GM21390 (cell line): ENCODE results near the gene FGF1.

Source experiments
- ATAC-seq: cut with Tn5 transposase; IDR thresholded peaks from one replicate; pipeline ENCODE4 v1.9.1; 2021; ENCODE audit not compliant: unreplicated experiment

FGF1 gene

GRCh38 chr5:142644640-142645361, 41.1 kb downstream of the FGF1 start:
- no peak for ATAC-seq

- ATAC-seq, result no peak
Observed at GRCh38 chr5:142644127-142644526, 41.8 kb downstream of the FGF1 start.

GRCh38 chr5:142643634-142644033, 42.3 kb downstream of the FGF1 start:
- ATAC-seq, result no peak

GRCh38 chr5:142642427-142642826, 43.5 kb downstream of the FGF1 start:
- ATAC-seq, result no peak

GRCh38 chr5:142641711-142642110, 44.2 kb downstream of the FGF1 start:
- no peak for ATAC-seq

GRCh38 chr5:142640316-142641005, 45.4 kb downstream of the FGF1 start:
- ATAC-seq, result no peak

- no peak for ATAC-seq
Observed at GRCh38 chr5:142639455-142639854, 46.4 kb downstream of the FGF1 start.

- no peak for ATAC-seq
Observed at GRCh38 chr5:142637871-142638270, 48.0 kb downstream of the FGF1 start.

- no peak for ATAC-seq
Observed at GRCh38 chr5:142636698-142637324, 49.1 kb downstream of the FGF1 start.

- ATAC-seq, result no peak
Observed at GRCh38 chr5:142636093-142636492, 49.8 kb downstream of the FGF1 start.

- ATAC-seq, result no peak
Observed at GRCh38 chr5:142634216-142635011, 51.5 kb downstream of the FGF1 start.

- no peak for ATAC-seq
Observed at GRCh38 chr5:142630927-142631539, 54.9 kb downstream of the FGF1 start.

- ATAC-seq, result no peak
Observed at GRCh38 chr5:142627383-142628217, 58.3 kb downstream of the FGF1 start.

- no peak for ATAC-seq
Observed at GRCh38 chr5:142626786-142627185, 59.1 kb downstream of the FGF1 start.

- no peak for ATAC-seq
Observed at GRCh38 chr5:142626099-142626498, 59.8 kb downstream of the FGF1 start.

GRCh38 chr5:142621227-142621626, 64.7 kb downstream of the FGF1 start:
- ATAC-seq, result no peak

GRCh38 chr5:142619815-142620214, 66.1 kb downstream of the FGF1 start:
- no peak for ATAC-seq

- ATAC-seq, result no peak
Observed at GRCh38 chr5:142618130-142618523, 67.8 kb downstream of the FGF1 start.

- ATAC-seq, result no peak
Observed at GRCh38 chr5:142617416-142618129, 68.3 kb downstream of the FGF1 start.
